SK-N-SH treated with all-trans-retinoic acid at 6 μM for 48 hours (cell line): ENCODE data around the gene WDR48.

Experiments
- ATAC-seq: fragments of 200-7000 bp; cut with Tn5 transposase; 3 replicates; pipeline ENCODE4 v1.9.1; 2020; ENCODE audit warnings: mild to moderate bottlenecking, moderate library complexity
- ARNTL ChIP-seq: fragments of 450-650 bp; formaldehyde crosslinking; IDR thresholded peaks from 2 replicates; pipeline ENCODE4 v1.5.0; 2020; ENCODE audit warnings: low read depth, mild to moderate bottlenecking, moderate library complexity, borderline replicate concordance
- BACH2 ChIP-seq: fragments of 250-450 bp; sonication (Bioruptor Pico); IDR thresholded peaks from 2 replicates; pipeline ENCODE4 v1.9.0; 2021; ENCODE audit warnings: mild to moderate bottlenecking, borderline replicate concordance
- CSDC2 ChIP-seq: fragments of 250-450 bp; sonication (Bioruptor Pico); IDR thresholded peaks from 2 replicates; pipeline ENCODE4 v1.5.0; 2020; ENCODE audit warnings: mild to moderate bottlenecking, moderate library complexity
- ESRRG ChIP-seq: fragments of 250-450 bp; sonication (Bioruptor Pico); IDR thresholded peaks from 2 replicates; pipeline ENCODE4 v1.6.1; 2021; ENCODE audit warnings: mild to moderate bottlenecking
- GLIS3 ChIP-seq: fragments of 250-450 bp; sonication (Bioruptor Pico); IDR thresholded peaks from 2 replicates; pipeline ENCODE4 v1.5.0; 2020; ENCODE audit warnings: mild to moderate bottlenecking, moderate library complexity
- ISL1 ChIP-seq: fragments of 250-450 bp; sonication (Bioruptor Pico); IDR thresholded peaks from 2 replicates; pipeline ENCODE4 v2.1.2; 2022; ENCODE audit warnings: mild to moderate bottlenecking, moderate library complexity
- OSR1 ChIP-seq: fragments of 250-450 bp; sonication (Bioruptor Pico); IDR thresholded peaks from 2 replicates; pipeline ENCODE4 v1.8.0; 2022; ENCODE audit warnings: moderate library complexity, mild to moderate bottlenecking, inconsistent platforms
- PPARA ChIP-seq: fragments of 250-450 bp; sonication (Bioruptor Pico); IDR thresholded peaks from 2 replicates; pipeline ENCODE4 v1.5.0; 2020; ENCODE audit warnings: mild to moderate bottlenecking, borderline replicate concordance
- RARB ChIP-seq: fragments of 250-450 bp; sonication (Bioruptor Pico); IDR thresholded peaks from 2 replicates; pipeline ENCODE4 v1.8.0; 2021; ENCODE audit warnings: mild to moderate bottlenecking, moderate library complexity
- SNAI2 ChIP-seq: fragments of 250-450 bp; sonication (Bioruptor Pico); IDR thresholded peaks from 2 replicates; pipeline ENCODE4 v1.5.0; 2020; ENCODE audit warnings: mild to moderate bottlenecking, moderate library complexity
- TCF4 ChIP-seq: fragments of 250-450 bp; sonication (Bioruptor Pico); IDR thresholded peaks from 2 replicates; pipeline ENCODE4 v1.8.0; 2021; ENCODE audit warnings: mild to moderate bottlenecking, moderate library complexity, borderline replicate concordance
- TOX ChIP-seq: fragments of 250-450 bp; sonication (Bioruptor Pico); IDR thresholded peaks from 2 replicates; pipeline ENCODE4 v1.8.0; 2021; ENCODE audit warnings: mild to moderate bottlenecking, moderate library complexity, borderline replicate concordance
- ZC3H10 ChIP-seq: fragments of 250-450 bp; sonication (Bioruptor Pico); IDR thresholded peaks from 2 replicates; pipeline ENCODE4 v1.5.1; 2021; ENCODE audit warnings: mild to moderate bottlenecking, moderate library complexity
- ZFP3 ChIP-seq: fragments of 250-450 bp; sonication (Bioruptor Pico); IDR thresholded peaks from 2 replicates; pipeline ENCODE4 v1.5.0; 2020; ENCODE audit warnings: mild to moderate bottlenecking, moderate library complexity
- ZFP30 ChIP-seq: fragments of 450-650 bp; formaldehyde crosslinking; IDR thresholded peaks from 2 replicates; pipeline ENCODE4 v1.5.0; 2022; ENCODE audit warnings: mild to moderate bottlenecking, moderate library complexity
- ZNF565 ChIP-seq: fragments of 450-650 bp; formaldehyde crosslinking; conservative IDR thresholded peaks from 2 replicates; pipeline ENCODE4 v1.5.0; 2020; ENCODE audit warnings: low read depth, mild to moderate bottlenecking, moderate library complexity
- ZNF70 ChIP-seq: fragments of 450-650 bp; formaldehyde crosslinking; IDR thresholded peaks from 2 replicates; pipeline ENCODE4 v1.5.0; 2020; ENCODE audit warnings: mild to moderate bottlenecking, moderate library complexity
- ZNF8 ChIP-seq: fragments of 450-650 bp; formaldehyde crosslinking; IDR thresholded peaks from 2 replicates; pipeline ENCODE4 v1.5.0; 2020; ENCODE audit warnings: mild to moderate bottlenecking, moderate library complexity
- TF ChIP-seq, protein P1 (sequence below): fragments of 250-450 bp; sonication (Bioruptor Pico); IDR thresholded peaks from 2 replicates; pipeline ENCODE4 v1.5.1; 2021; ENCODE audit warnings: mild to moderate bottlenecking, moderate library complexity
- TF ChIP-seq, protein P2 (sequence below): fragments of 250-450 bp; sonication (Bioruptor Pico); IDR thresholded peaks from 2 replicates; pipeline ENCODE4 v1.8.0; 2020; ENCODE audit warnings: mild to moderate bottlenecking, moderate library complexity, borderline replicate concordance
- TF ChIP-seq, protein P3 (sequence below): fragments of 250-450 bp; sonication (Bioruptor Pico); IDR thresholded peaks from 2 replicates; pipeline ENCODE4 v1.5.0; 2020; ENCODE audit warnings: mild to moderate bottlenecking, moderate library complexity
- TF ChIP-seq, protein P4 (sequence below): fragments of 250-450 bp; sonication (Bioruptor Pico); IDR thresholded peaks from 2 replicates; pipeline ENCODE4 v1.5.1; 2020; ENCODE audit warnings: low read depth, mild to moderate bottlenecking, moderate library complexity

WDR48 gene

DNA sequence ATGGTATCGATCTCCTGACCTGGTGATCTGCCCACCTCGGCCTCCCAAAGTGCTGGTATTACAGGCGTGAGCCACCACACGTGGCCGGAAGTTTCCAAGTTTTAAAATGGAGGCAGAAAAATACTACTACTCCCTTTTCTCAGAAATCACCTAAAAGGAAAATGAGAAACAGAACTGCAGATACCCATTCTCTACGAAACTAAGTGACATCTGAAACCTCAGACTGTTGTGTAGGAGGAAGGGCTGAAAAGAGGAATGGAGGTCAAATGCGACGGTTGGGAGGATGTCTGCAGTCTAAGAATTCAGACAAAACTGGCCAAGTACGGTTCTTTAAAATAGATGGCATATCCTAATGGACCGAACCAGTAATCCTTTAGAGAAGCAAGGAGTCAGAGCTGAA lies 24.1 kb downstream of the WDR48 start:
- ATAC-seq: no peak
- no peak for TF ChIP-seq PPARA
- no peak for TF ChIP-seq ZFP30 (CRISPR knock-in tag)
- no peak for TF ChIP-seq CSDC2
- TF ChIP-seq, protein P1, sequence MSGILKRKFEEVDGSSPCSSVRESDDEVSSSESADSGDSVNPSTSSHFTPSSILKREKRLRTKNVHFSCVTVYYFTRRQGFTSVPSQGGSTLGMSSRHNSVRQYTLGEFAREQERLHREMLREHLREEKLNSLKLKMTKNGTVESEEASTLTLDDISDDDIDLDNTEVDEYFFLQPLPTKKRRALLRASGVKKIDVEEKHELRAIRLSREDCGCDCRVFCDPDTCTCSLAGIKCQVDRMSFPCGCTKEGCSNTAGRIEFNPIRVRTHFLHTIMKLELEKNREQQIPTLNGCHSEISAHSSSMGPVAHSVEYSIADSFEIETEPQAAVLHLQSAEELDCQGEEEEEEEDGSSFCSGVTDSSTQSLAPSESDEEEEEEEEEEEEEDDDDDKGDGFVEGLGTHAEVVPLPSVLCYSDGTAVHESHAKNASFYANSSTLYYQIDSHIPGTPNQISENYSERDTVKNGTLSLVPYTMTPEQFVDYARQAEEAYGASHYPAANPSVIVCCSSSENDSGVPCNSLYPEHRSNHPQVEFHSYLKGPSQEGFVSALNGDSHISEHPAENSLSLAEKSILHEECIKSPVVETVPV (CRISPR knock-in tag): no peak
- no peak for TF ChIP-seq SNAI2 (CRISPR knock-in tag)
- TF ChIP-seq ZNF565: no peak
- TF ChIP-seq ZFP3 (CRISPR knock-in tag): no peak
- no peak for TF ChIP-seq ZC3H10 (CRISPR knock-in tag)
- TF ChIP-seq, protein P2, sequence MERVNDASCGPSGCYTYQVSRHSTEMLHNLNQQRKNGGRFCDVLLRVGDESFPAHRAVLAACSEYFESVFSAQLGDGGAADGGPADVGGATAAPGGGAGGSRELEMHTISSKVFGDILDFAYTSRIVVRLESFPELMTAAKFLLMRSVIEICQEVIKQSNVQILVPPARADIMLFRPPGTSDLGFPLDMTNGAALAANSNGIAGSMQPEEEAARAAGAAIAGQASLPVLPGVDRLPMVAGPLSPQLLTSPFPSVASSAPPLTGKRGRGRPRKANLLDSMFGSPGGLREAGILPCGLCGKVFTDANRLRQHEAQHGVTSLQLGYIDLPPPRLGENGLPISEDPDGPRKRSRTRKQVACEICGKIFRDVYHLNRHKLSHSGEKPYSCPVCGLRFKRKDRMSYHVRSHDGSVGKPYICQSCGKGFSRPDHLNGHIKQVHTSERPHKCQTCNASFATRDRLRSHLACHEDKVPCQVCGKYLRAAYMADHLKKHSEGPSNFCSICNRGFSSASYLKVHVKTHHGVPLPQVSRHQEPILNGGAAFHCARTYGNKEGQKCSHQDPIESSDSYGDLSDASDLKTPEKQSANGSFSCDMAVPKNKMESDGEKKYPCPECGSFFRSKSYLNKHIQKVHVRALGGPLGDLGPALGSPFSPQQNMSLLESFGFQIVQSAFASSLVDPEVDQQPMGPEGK: no peak
- TF ChIP-seq BACH2 (CRISPR knock-in tag): no peak

DNA sequence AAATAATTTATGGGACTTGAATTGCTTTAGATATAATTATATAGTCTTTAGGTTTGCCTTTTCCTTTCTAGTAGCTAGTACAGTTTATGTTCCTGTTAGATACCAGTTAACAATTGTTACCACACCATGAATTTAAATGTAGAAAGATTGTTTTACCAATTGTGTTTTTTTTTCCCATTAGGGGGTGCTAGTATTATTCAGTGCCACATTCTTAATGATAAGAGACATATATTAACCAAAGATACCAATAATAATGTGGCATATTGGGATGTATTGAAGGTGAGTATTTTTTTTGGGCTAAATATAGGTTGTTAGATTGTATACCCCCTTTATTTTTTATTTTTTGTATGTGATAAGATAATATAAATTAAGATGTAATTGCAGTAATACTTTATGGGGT lies 27.7 kb downstream of the WDR48 start:
- TF ChIP-seq, protein P3, sequence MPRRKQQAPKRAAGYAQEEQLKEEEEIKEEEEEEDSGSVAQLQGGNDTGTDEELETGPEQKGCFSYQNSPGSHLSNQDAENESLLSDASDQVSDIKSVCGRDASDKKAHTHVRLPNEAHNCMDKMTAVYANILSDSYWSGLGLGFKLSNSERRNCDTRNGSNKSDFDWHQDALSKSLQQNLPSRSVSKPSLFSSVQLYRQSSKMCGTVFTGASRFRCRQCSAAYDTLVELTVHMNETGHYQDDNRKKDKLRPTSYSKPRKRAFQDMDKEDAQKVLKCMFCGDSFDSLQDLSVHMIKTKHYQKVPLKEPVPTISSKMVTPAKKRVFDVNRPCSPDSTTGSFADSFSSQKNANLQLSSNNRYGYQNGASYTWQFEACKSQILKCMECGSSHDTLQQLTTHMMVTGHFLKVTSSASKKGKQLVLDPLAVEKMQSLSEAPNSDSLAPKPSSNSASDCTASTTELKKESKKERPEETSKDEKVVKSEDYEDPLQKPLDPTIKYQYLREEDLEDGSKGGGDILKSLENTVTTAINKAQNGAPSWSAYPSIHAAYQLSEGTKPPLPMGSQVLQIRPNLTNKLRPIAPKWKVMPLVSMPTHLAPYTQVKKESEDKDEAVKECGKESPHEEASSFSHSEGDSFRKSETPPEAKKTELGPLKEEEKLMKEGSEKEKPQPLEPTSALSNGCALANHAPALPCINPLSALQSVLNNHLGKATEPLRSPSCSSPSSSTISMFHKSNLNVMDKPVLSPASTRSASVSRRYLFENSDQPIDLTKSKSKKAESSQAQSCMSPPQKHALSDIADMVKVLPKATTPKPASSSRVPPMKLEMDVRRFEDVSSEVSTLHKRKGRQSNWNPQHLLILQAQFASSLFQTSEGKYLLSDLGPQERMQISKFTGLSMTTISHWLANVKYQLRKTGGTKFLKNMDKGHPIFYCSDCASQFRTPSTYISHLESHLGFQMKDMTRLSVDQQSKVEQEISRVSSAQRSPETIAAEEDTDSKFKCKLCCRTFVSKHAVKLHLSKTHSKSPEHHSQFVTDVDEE: no peak
- TF ChIP-seq CSDC2 (no peak), ARNTL (CRISPR knock-in tag) (no peak), BACH2 (CRISPR knock-in tag) (no peak), ZFP3 (CRISPR knock-in tag) (no peak), ZNF70 (CRISPR knock-in tag) (no peak), PPARA (no peak), ISL1 (CRISPR knock-in tag) (no peak), TOX (CRISPR knock-in tag) (no peak), ZNF8 (CRISPR knock-in tag) (no peak), ZFP30 (CRISPR knock-in tag) (no peak), ESRRG (no peak), ZC3H10 (CRISPR knock-in tag) (no peak), TCF4 (CRISPR knock-in tag) (no peak), OSR1 (no peak), GLIS3 (CRISPR knock-in tag) (no peak), ZNF565 (no peak)
- TF ChIP-seq, protein P4, sequence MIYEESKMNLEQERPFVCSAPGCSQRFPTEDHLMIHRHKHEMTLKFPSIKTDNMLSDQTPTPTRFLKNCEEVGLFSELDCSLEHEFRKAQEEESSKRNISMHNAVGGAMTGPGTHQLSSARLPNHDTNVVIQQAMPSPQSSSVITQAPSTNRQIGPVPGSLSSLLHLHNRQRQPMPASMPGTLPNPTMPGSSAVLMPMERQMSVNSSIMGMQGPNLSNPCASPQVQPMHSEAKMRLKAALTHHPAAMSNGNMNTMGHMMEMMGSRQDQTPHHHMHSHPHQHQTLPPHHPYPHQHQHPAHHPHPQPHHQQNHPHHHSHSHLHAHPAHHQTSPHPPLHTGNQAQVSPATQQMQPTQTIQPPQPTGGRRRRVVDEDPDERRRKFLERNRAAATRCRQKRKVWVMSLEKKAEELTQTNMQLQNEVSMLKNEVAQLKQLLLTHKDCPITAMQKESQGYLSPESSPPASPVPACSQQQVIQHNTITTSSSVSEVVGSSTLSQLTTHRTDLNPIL (CRISPR knock-in tag): no peak
- TF ChIP-seq, protein P2: no peak
- TF ChIP-seq, all 23 proteins: peak for 0
- no peak for ATAC-seq

DNA sequence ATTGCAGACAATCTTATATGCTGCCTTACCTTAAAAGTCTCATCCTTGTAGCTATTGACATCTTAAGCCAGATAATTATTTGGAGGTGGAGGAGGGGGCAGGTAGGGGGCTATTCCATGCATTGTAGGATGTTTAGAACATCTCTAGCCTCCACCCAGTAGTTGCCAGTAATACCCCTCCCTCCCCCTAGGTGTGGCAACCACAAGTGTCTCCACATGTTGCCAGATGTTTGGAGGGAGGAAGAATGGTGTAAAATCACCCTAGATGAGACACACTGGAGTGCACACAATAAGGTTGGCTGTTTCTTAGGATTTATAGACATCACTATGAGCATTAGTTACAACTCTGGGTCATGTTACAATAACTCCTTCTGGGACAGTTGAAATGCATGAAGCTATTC lies 28.2 kb downstream of the WDR48 start:
- TF ChIP-seq ISL1 (CRISPR knock-in tag) (no peak), ZC3H10 (CRISPR knock-in tag) (no peak), PPARA (no peak), ZFP30 (CRISPR knock-in tag) (no peak), TOX (CRISPR knock-in tag) (no peak), TCF4 (CRISPR knock-in tag) (no peak), RARB (no peak), CSDC2 (no peak), ZFP3 (CRISPR knock-in tag) (no peak)
- TF ChIP-seq, protein P1 (CRISPR knock-in tag): no peak
- no peak for ATAC-seq
